GM19193 (cell line): ENCODE results near the gene ZDBF2.

Source experiments
- POLR2A ChIP-seq: IDR thresholded peaks from 4 replicates; pipeline ENCODE4 v1.6.1; 2011; ENCODE audit not compliant: insufficient read depth, insufficient read length; ENCODE audit errors: extremely low read depth

The ZDBF2 gene

GRCh38 chr2:206277503-206277902 lies 3.0 kb downstream of the ZDBF2 start:
- no peak for TF ChIP-seq POLR2A

GRCh38 chr2:206282746-206283145 lies 8.3 kb downstream of the ZDBF2 start:
- TF ChIP-seq POLR2A: no peak

GRCh38 chr2:206287197-206287596 lies 12.7 kb downstream of the ZDBF2 start:
- TF ChIP-seq POLR2A: no peak

- TF ChIP-seq POLR2A: no peak
These were observed 14.9 kb downstream of the ZDBF2 start for GRCh38 chr2:206289391-206289790.

- TF ChIP-seq POLR2A: no peak
These were observed 21.7 kb downstream of the ZDBF2 start for GRCh38 chr2:206296128-206296527.

GRCh38 chr2:206305523-206306245 lies 31.2 kb downstream of the ZDBF2 start:
- TF ChIP-seq POLR2A: no peak

- no peak for TF ChIP-seq POLR2A
These were observed 36.6 kb downstream of the ZDBF2 start for GRCh38 chr2:206311026-206311425.

- TF ChIP-seq POLR2A: no peak
These were observed 41.7 kb downstream of the ZDBF2 start for GRCh38 chr2:206316141-206316540.

- no peak for TF ChIP-seq POLR2A
These were observed 48.6 kb downstream of the ZDBF2 start for GRCh38 chr2:206323033-206323432.

- no peak for TF ChIP-seq POLR2A
These were observed 49.0 kb downstream of the ZDBF2 start for GRCh38 chr2:206323486-206323885.

- no peak for TF ChIP-seq POLR2A
These were observed 50.4 kb downstream of the ZDBF2 start for GRCh38 chr2:206324869-206325268.

GRCh38 chr2:206328974-206329373 lies 54.5 kb downstream of the ZDBF2 start:
- TF ChIP-seq POLR2A: no peak

GRCh38 chr2:206336861-206337260 lies 62.4 kb downstream of the ZDBF2 start:
- TF ChIP-seq POLR2A: no peak

- no peak for TF ChIP-seq POLR2A
These were observed 63.5 kb downstream of the ZDBF2 start for GRCh38 chr2:206337956-206338355.

GRCh38 chr2:206341396-206341795 lies 66.9 kb downstream of the ZDBF2 start:
- no peak for TF ChIP-seq POLR2A

- no peak for TF ChIP-seq POLR2A
These were observed 68.7 kb downstream of the ZDBF2 start for GRCh38 chr2:206343144-206343543.

GRCh38 chr2:206343816-206344215 lies 69.4 kb downstream of the ZDBF2 start:
- no peak for TF ChIP-seq POLR2A
